GM23338 (cell line): ENCODE data around the gene PSMD5. TPM values are rescaled to one million over a fixed set of nuclear protein-coding genes. Genes with fewer than 3 reads are reported as not detected.

Experiments
- ATAC-seq: fragments of 200-7000 bp; cut with Tn5 transposase; 3 replicates; pipeline ENCODE4 v1.9.1; 2020
- DNase-seq: peaks from one replicate; pipeline ENCODE4 v3.0.0-alpha.2; 2015; ENCODE audit warnings: low spot score
- H2AFZ ChIP-seq: fragments of 200-600 bp; sonication (generic); 2 replicates; pipeline ENCODE4 v1.8.0; 2016; ENCODE audit warnings: antibody characterized with exemption, mild to moderate bottlenecking, moderate library complexity
- H3F3A ChIP-seq: fragments of 200-600 bp; sonication (generic); replicated peaks from 2 replicates; pipeline ENCODE4 v1.8.0; 2017; ENCODE audit warnings: antibody characterized with exemption, mixed run types, low read depth
- H3K27ac ChIP-seq: fragments of 200-600 bp; sonication (generic); 2 replicates; pipeline ENCODE4 v1.6.1; 2016; ENCODE audit warnings: low read depth
- H3K27me3 ChIP-seq: fragments of 200-600 bp; sonication (generic); 2 replicates; pipeline ENCODE4 v1.8.0; 2016; ENCODE audit warnings: mild to moderate bottlenecking, mixed run types, moderate library complexity; ENCODE audit not compliant: insufficient read depth
- H3K36me3 ChIP-seq: fragments of 200-600 bp; sonication (generic); 2 replicates; pipeline ENCODE4 v1.8.0; 2016; ENCODE audit warnings: mild to moderate bottlenecking; ENCODE audit not compliant: insufficient read depth
- H3K4me1 ChIP-seq: fragments of 200-600 bp; sonication (generic); 2 replicates; pipeline ENCODE4 v1.8.0; 2016; ENCODE audit warnings: mild to moderate bottlenecking, moderate library complexity; ENCODE audit not compliant: insufficient read depth
- H3K4me2 ChIP-seq: fragments of 200-600 bp; sonication (generic); 2 replicates; pipeline ENCODE4 v1.7.1; 2017; ENCODE audit warnings: mixed run types
- H3K4me3 ChIP-seq: fragments of 200-600 bp; sonication (generic); 2 replicates; pipeline ENCODE4 v1.6.1; 2016; ENCODE audit warnings: mixed run types
- H3K79me2 ChIP-seq: fragments of 200-600 bp; sonication (generic); replicated peaks from 2 replicates; pipeline ENCODE4 v1.8.0; 2017; ENCODE audit warnings: mild to moderate bottlenecking; ENCODE audit not compliant: insufficient read depth
- H3K9me2 ChIP-seq: fragments of 200-600 bp; sonication (generic); 2 replicates; pipeline ENCODE4 v1.8.0; 2017; ENCODE audit not compliant: insufficient read depth
- H4K20me1 ChIP-seq: fragments of 200-600 bp; sonication (generic); replicated peaks from 2 replicates; pipeline ENCODE4 v1.8.0; 2017; ENCODE audit warnings: mild to moderate bottlenecking; ENCODE audit not compliant: insufficient read depth
- H3K27ac Mint-ChIP-seq: 2 replicates; pipeline ENCODE4 v1.8.0; 2020; ENCODE audit warnings: inconsistent platforms, mild to moderate bottlenecking, moderate library complexity, mixed read lengths
- H3K27me3 Mint-ChIP-seq: 3 replicates; pipeline ENCODE4 v1.8.0; 2022; ENCODE audit warnings: low read depth, mild to moderate bottlenecking, moderate library complexity, mixed read lengths, inconsistent platforms; ENCODE audit not compliant: insufficient read depth, poor library complexity
- H3K36me3 Mint-ChIP-seq: 3 replicates; pipeline ENCODE4 v1.8.0; 2021; ENCODE audit warnings: low read depth, mild to moderate bottlenecking, inconsistent platforms, moderate library complexity, mixed read lengths
- H3K4me1 Mint-ChIP-seq: 3 replicates; pipeline ENCODE4 v1.8.0; 2020; ENCODE audit warnings: mild to moderate bottlenecking, inconsistent platforms, mixed read lengths
- H3K4me3 Mint-ChIP-seq: 3 replicates; pipeline ENCODE4 v1.8.0; 2021; ENCODE audit warnings: moderate library complexity, mild to moderate bottlenecking, inconsistent platforms, mixed read lengths
- H3K9me3 Mint-ChIP-seq: 3 replicates; pipeline ENCODE4 v1.8.0; 2020; ENCODE audit warnings: moderate library complexity, mild to moderate bottlenecking, inconsistent platforms, mixed read lengths
- CREB1 ChIP-seq: fragments of 250-450 bp; sonication (Bioruptor Pico); IDR thresholded peaks from 2 replicates; pipeline ENCODE4 v1.5.0; 2020; ENCODE audit warnings: low read depth, mild to moderate bottlenecking, moderate library complexity
- ETS1 ChIP-seq: IDR thresholded peaks from 2 replicates; pipeline ENCODE4 v1.6.1; 2016; ENCODE audit warnings: antibody characterized with exemption
- EZH2 ChIP-seq: fragments of 200-600 bp; sonication (generic); IDR thresholded peaks from one replicate; pipeline ENCODE4 v1.8.0; 2017; ENCODE audit warnings: antibody characterized with exemption, mild to moderate bottlenecking, low read depth; ENCODE audit not compliant: unreplicated experiment
- JUNB ChIP-seq: IDR thresholded peaks from one replicate; pipeline ENCODE4 v1.6.1; 2016; ENCODE audit warnings: antibody characterized with exemption; ENCODE audit not compliant: unreplicated experiment
- NANOG ChIP-seq: IDR thresholded peaks from 2 replicates; pipeline ENCODE4 v1.6.1; 2016; ENCODE audit warnings: antibody characterized with exemption, borderline replicate concordance
- POLR2AphosphoS5 ChIP-seq: IDR thresholded peaks from 2 replicates; pipeline ENCODE4 v1.6.1; 2016; ENCODE audit warnings: antibody characterized with exemption, low read depth
- REST ChIP-seq: IDR thresholded peaks from one replicate; pipeline ENCODE4 v1.6.1; 2018; ENCODE audit warnings: antibody characterized with exemption; ENCODE audit not compliant: unreplicated experiment
- STAT1 ChIP-seq: IDR thresholded peaks from one replicate; pipeline ENCODE4 v1.6.1; 2016; ENCODE audit warnings: antibody characterized with exemption; ENCODE audit not compliant: unreplicated experiment
- ZNF114 ChIP-seq: fragments of 250-450 bp; sonication (Bioruptor Pico); IDR thresholded peaks from 2 replicates; pipeline ENCODE4 v1.5.0; 2020; ENCODE audit warnings: mild to moderate bottlenecking, moderate library complexity
- ZNF331 ChIP-seq: fragments of 250-450 bp; sonication (Bioruptor Pico); IDR thresholded peaks from 2 replicates; pipeline ENCODE4 v1.5.0; 2020; ENCODE audit warnings: low read depth, mild to moderate bottlenecking, moderate library complexity
- ZNF462 ChIP-seq: fragments of 250-450 bp; sonication (Bioruptor Pico); IDR thresholded peaks from 2 replicates; pipeline ENCODE4 v1.5.0; 2020; ENCODE audit warnings: mild to moderate bottlenecking, moderate library complexity
- polyA plus RNA-seq: library from polyadenylated mRNA; unstranded; fragments of >200 nt; fragmentation: Nextera tagmentation; extraction: Ambion mirVana; gene quantifications from 2 replicates; pipeline ENCODE4 v1.2.1, GENCODE V29; 2016
- total RNA-seq: library from RNA; depleted of rRNA; stranded (reverse); fragments of >200 nt; shearing (Covaris generic); gene quantifications from 2 replicates; pipeline ENCODE4 v1.2.3, GENCODE V29; 2014

The PSMD5 gene
- total and polyA plus RNA-seq, 2 experiments from 2014 or later = 23.9 to 40.5 TPM

- H3K4me1 Mint-ChIP-seq = no peaks in the 10 kb centered on the region
- H3K36me3 ChIP-seq = peaks cover 32% of the 10 kb centered on the region
- no peak overlapping the region for H3K4me2 ChIP-seq
- H3K27me3 Mint-ChIP-seq = peaks cover 2% of the 10 kb centered on the region
- ATAC-seq (no peak), DNase-seq (no peak)
- H3K4me3 ChIP-seq = no peak overlapping the region
- no peak overlapping the region for H3K27ac Mint-ChIP-seq
- H3K9me3 Mint-ChIP-seq = no peaks in the 10 kb centered on the region
- no peak overlapping the region for H3K4me3 Mint-ChIP-seq
- H3K79me2 ChIP-seq = no peaks in the 10 kb centered on the region
- no peak overlapping the region for H3K27ac ChIP-seq
- H3K9me2 ChIP-seq = no peaks in the 10 kb centered on the region
- no peaks in the 10 kb centered on the region for H3K27me3 ChIP-seq
- TF ChIP-seq ZNF114 (CRISPR knock-in tag) (no peak), ETS1 (no peak), ZNF462 (CRISPR knock-in tag) (no peak), NANOG (no peak), REST (no peak), STAT1 (no peak), POLR2AphosphoS5 (no peak), CREB1 (CRISPR knock-in tag) (no peak), EZH2 (no peak), ZNF331 (no peak), JUNB (no peak)
- H2AFZ ChIP-seq = no peak overlapping the region
- H3K4me1 ChIP-seq = no peaks in the 10 kb centered on the region
- H3K36me3 Mint-ChIP-seq = peaks cover 57% of the 10 kb centered on the region
- H4K20me1 ChIP-seq = no peaks in the 10 kb centered on the region; the same call in 1 of the 2 replicates
- no peaks in the 10 kb centered on the region for H3F3A ChIP-seq
Observed at GRCh38 chr9:120818595-120818994, 24.1 kb downstream of the PSMD5 start.
